ENCODE results near the gene AVL9. TPM values are rescaled to one million over a fixed set of nuclear protein-coding genes. Genes with fewer than 3 reads are reported as not detected.

The AVL9 gene
- total RNA-seq, 4 donors from 2014 or later = 15.2 to 29.3 (median 18.1) TPM

DNA sequence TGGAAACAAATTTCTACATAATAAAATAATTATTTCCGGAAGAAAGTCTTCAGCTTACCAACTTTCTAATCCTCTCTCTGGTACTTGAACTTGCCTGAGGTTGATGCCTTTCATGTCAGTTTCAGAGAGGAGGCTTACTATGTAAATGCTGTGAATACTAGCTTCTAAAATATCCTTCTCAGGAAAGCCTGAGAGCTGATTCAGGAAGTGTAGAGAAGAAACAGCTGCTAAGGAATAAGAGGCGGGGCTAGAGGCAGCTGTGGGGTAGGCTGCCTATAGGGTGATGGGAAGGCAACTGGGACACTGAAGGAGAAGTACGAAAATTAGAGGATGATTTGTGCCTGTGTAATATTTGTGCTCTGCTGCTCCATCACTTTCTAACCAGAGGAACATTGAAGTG lies 69.3 kb downstream of the AVL9 start:
- intact Hi-C loops (cut with DNase I; ENCODE audit: low total_unique reads) = no loop called here
- DNase-seq (ENCODE audit: low spot score in 2 of 2) = no peak
- 67 to 70% methylated on average over 2 to 3 of the region's 3 CpGs for WGBS, 2 donors

DNA sequence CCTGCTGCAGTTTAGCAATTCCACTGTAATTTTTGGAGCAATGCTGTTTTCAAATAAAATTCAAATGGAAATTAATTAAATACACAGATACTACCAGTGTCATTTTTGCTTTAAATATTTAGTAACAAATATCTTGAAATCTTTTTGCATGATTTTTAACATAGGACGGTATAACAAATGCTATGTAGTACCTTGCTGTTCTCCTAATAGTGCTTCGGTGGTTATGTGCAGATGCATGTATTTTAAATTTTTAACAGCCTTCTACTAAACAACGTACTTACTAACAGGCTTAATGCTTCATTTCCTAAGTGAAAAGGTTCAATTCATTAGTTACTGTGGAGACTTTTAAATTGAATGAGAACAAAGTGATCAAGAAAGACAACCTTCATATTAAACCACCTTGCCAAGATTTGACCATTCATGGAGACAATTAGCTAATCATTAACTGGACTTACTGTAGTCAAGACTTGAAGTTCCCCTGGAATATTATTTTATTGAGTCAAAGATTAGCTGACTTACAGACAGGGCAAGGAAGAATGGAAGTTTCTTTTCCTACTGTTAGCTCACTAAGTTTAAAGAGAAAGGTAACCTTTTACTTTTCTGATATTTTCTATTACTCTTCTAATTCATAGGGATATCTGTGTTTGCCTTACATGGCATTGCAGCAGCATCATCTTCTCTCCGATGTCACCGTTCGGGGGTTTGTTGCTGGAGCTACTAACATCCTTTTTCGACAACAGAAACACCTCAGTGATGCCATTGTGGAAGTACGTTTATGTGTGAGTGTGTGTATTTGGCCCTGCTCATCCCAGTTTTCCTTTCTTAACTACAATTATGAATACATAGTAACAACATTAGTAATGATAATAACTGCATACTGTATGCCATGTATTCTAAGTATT lies 74.3 kb downstream of the AVL9 start:
- intact Hi-C loops (cut with DNase I; ENCODE audit: low total_unique reads) = no loop called here
- DNase-seq (ENCODE audit: low spot score in 2 of 2) = no peak
- WGBS, 2 donors = 93 to 96% methylated on average over 8 of the region's 8 CpGs
- TF ChIP-seq, protein P1, sequence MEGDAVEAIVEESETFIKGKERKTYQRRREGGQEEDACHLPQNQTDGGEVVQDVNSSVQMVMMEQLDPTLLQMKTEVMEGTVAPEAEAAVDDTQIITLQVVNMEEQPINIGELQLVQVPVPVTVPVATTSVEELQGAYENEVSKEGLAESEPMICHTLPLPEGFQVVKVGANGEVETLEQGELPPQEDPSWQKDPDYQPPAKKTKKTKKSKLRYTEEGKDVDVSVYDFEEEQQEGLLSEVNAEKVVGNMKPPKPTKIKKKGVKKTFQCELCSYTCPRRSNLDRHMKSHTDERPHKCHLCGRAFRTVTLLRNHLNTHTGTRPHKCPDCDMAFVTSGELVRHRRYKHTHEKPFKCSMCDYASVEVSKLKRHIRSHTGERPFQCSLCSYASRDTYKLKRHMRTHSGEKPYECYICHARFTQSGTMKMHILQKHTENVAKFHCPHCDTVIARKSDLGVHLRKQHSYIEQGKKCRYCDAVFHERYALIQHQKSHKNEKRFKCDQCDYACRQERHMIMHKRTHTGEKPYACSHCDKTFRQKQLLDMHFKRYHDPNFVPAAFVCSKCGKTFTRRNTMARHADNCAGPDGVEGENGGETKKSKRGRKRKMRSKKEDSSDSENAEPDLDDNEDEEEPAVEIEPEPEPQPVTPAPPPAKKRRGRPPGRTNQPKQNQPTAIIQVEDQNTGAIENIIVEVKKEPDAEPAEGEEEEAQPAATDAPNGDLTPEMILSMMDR (IDR thresholded peaks at IDR 0.05) = no peak
- TF ChIP-seq POLR2A (IDR thresholded peaks at IDR 0.05) = no peak
- no peak overlapping the region for H3K4me3 ChIP-seq (ENCODE audit: low read depth, poor library complexity, severe bottlenecking)

More for the DNA sequence above, 69.3 kb downstream of the AVL9 start:
- TF ChIP-seq, protein P1 (IDR thresholded peaks at IDR 0.05) = no peak
- H3K4me3 ChIP-seq (ENCODE audit: low read depth, poor library complexity, severe bottlenecking) = no peak overlapping the region

GRCh38 chr7:32573110-32573687 lies 77.9 kb downstream of the AVL9 start:
- 90 to 92% methylated on average over 12 of the region's 12 CpGs for WGBS, 2 donors
- TF ChIP-seq, protein P1 (IDR thresholded peaks at IDR 0.05) = no peak
- TF ChIP-seq POLR2A (IDR thresholded peaks at IDR 0.05) = no peak
- no peak overlapping the region for H3K4me3 ChIP-seq (ENCODE audit: low read depth, poor library complexity, severe bottlenecking)
- no peak for DNase-seq (ENCODE audit: low spot score in 2 of 2)
- intact Hi-C loops (cut with DNase I; ENCODE audit: low total_unique reads) = no loop called here

GRCh38 chr7:32574626-32575025 lies 79.3 kb downstream of the AVL9 start:
- DNase-seq (ENCODE audit: low spot score in 2 of 2) = no peak
- no peak for TF ChIP-seq POLR2A (IDR thresholded peaks at IDR 0.05)
- TF ChIP-seq, protein P1 (IDR thresholded peaks at IDR 0.05) = no peak
- H3K4me3 ChIP-seq (ENCODE audit: low read depth, poor library complexity, severe bottlenecking) = no peak overlapping the region
- WGBS, 2 donors = 94 to 98% methylated on average over 1 of the region's 1 CpG
- intact Hi-C loops (cut with DNase I; ENCODE audit: low total_unique reads) = no loop called here

- intact Hi-C loops (cut with DNase I; ENCODE audit: low total_unique reads) = no loop called here
- 83 to 93% methylated on average over 2 of the region's 2 CpGs for WGBS, 2 donors
- DNase-seq (ENCODE audit: low spot score in 2 of 2) = no peak
- TF ChIP-seq, protein P1 (IDR thresholded peaks at IDR 0.05) = no peak
- no peak for TF ChIP-seq POLR2A (IDR thresholded peaks at IDR 0.05)
- H3K4me3 ChIP-seq (ENCODE audit: low read depth, poor library complexity, severe bottlenecking) = no peak overlapping the region
These were observed 82.1 kb downstream of the AVL9 start for GRCh38 chr7:32577421-32577820.

All from lower leg skin (tissue), 4 donors.